HPDE6-E6E7 (cell line): ENCODE measurements around the gene AMER2.
A peak's percentile ranks its signal among the peaks of the same experiment; 100 is the strongest.

Experiments used
- DNase-seq: peaks from one replicate; pipeline ENCODE4 v3.0.0; 2011; ENCODE audit warnings: missing footprints; ENCODE audit errors: extremely low spot score

Gene AMER2, protein sequence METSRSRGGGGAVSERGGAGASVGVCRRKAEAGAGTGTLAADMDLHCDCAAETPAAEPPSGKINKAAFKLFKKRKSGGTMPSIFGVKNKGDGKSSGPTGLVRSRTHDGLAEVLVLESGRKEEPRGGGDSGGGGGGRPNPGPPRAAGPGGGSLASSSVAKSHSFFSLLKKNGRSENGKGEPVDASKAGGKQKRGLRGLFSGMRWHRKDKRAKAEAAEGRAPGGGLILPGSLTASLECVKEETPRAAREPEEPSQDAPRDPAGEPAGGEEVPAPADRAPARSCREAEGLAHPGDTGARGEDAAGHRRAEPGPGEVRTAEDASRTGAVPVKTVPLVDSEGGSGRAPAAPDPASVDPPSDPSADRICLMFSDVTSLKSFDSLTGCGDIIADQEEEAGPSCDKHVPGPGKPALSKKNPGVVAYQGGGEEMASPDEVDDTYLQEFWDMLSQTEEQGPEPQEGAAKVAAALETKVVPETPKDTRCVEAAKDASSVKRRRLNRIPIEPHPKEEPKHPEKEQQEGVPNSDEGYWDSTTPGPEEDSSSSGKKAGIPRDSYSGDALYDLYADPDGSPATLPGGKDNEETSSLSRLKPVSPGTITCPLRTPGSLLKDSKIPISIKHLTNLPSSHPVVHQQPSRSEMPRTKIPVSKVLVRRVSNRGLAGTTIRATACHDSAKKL

DNA sequence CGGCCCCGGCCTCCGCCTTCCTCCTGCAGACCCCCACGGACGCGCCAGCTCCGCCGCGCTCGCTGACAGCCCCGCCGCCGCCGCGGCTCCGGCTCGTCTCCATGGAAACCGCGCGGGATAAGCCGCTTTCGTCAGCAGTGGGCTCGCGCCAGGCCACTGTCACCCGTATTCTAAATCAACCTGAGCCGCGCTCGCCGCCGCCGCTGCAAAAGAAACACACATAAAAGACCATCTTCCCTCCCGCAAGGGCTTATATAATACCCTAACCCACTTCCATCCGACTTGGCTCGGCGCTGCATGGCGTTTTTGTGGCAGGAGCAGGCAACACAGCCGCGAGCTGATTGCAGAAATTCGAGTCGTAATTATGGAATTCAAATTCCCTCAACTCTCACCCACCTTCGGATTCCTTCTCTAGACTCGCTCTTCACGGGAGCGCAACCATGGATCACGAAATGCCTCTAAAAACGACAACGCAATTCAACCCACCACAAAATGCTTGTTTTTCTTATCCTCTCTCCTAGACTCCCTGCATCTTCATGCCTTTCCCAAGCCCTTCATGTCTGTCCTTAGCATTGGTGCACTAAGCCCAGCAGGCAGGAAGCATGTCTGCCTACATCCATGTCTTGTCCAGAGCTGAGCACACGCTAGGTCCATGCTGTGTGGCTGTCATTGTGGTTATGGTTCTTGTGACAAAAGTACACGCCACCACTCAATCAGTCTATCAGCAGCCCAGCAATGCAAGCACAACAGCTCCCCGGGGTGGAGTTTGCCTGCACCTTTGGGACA is at the start of gene AMER2:
Gene AMER2 (minus strand): TSS at position 772 of the 786 bp plus-strand sequence. CDS start 669 bp downstream, at position 103.
- DNase-seq, result no peak

DNA sequence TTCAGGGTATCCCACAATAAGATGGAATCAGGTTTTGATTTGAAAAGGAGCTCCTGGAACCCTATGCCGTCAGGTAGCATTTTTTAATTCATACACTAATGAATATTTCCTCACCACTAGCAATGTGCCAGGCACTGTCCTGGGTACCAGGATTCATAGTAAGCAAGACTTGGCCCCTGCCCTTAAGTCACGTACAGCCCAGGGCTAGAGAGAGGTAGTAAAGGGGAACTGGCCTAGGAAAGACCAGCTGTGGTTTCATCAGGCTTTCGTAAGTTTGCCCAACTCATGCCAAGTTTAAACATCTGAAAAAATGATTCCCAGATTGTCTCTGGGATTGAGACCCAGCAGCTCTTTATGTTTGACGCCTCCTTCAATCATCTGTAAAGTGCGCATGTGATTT is 45.9 kb upstream of the AMER2 start:
- DNase-seq, result no peak

DNA sequence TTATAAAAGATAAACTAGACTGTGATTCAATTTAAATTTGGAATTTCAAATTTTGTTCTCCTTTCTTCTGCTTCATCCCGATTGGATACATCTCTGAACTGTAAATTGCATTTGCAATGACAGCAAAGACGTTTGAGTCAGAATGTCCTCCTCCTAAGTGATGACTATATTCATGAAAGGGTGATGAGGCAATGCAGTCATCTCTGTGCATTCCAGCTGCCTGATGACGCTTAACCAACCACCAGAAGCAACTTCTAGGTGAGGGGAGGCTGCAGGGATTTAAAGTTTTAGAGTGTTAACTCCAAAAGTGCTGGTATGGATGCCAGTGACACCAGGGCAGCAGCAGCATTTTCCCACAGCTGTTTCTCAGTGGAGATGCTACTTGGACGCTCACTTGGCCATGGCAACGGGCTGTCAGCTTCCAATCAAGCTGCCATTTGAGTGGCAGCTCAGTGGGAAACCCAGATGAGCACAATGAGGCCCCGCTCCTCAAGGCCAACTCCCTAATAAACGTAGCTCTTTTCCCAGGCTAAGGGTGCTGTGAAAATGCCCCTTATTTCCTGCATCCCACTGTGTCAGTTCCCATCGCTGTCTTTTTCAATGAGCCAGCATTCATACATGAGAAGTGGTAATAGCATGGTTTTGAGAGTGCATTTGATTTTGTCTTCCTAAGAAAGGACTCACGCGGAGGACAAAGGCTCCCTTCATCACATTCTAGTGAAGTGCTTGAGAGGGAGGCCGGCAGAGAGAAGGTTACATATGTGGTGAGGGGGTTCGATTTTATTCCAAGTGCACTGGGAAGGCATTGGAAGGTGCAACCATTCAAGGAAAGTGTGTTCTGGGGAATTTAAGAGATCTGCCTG is 45.2 kb upstream of the AMER2 start:
- DNase-seq, result no peak

DNA sequence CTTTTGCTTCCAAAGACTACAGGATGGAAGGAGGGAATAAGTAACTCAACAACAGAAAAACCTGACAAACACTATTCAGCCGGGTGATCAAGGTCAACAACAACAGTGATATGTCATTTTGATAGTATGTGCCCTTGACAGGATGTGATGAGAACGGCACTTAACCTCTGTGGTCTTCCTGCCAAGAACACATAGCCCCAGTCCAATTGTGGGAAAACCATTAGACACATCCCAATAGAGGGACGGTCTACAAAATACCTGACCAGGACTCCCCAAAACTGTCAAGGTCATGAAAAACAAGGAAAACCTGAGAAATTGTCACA is 43.1 kb upstream of the AMER2 start:
- no peak for DNase-seq

DNA sequence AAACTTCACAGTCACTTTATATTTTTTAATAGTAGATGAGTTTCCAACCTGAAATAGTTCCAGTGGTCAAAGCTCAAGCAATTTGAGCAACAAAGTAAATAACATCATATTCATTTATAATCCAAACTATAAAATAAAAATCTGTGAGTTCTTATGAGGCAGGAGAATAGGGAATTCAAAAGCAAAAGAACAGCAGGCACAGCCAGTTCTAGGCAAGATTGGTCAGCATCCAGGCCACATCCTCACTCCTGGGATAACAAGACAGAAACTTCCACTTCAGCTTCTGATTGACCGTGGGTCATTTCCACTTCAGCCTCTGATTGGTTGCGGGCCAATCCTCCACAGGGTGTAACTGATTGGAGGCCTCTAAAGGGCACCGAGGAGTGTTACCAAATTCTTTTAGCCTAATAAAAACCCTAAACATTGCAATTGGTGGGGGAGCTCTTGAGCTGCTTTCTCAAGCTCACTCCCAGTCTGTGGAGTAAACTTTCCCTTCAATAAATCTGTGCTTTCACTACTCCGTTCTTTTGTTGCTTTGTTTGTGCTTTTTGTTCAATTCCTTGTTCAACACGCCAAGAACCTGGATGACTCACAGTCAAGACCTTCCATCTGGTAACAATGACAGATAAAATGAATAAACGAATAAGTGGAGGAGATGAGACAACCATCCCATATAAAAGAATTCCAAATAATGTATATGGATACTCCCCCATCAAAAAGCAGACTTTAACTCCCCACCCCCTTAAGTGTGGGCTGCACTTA is 42.6 kb upstream of the AMER2 start:
- no peak for DNase-seq

DNA sequence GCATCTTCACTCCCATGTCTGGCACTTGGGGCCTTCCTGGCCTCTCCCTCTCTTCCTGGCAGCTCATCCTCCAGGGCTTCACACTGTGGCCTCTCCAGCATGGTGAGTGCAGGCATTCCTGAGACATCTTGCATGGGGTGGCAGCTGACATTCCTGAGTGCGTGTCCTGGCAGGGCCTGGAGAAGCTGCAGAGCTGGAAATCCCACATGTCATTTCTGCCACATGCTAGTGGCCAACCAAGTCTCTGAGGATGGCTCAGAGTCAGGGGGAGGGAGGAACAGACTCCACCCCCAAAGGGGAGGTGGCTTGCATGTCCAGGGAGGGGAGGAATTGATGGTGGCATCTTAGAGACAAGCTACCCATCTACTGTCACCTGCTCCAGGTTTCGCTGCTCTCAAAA is 41.6 kb upstream of the AMER2 start:
- peak; percentile 17 for DNase-seq

DNA sequence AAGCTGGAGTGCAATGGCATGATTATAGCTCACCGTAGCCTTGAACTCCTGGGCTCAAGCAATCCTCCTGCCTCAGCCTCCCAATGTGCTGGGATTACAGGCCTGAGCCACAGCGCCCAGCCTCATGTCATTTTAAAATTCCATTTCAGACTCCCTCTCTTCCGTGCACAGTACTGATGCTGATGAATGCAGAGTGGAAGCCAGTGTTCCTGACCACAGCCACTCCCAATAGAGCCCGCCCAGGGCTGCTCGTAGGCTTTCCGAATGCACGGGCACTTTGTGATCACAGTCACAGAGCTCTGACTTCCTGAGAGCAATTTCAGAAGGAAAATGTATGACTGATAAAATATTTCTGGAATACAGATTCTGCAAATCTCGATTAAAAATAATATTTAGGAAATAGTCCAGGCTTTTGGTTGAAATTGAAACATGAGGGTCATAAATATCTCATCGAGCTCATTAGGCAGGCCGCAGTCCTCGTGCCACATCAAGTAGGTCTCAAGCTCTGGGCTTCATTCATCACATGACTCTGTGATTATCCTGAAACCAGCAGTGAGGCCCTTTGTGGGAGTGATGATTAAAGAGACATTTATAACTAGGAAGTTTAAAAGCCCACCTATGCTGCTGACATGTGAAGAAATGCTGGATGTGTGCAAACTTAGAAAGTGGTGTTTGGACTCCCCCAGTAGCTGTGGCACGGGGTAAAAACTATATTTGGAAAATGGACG is 38.9 kb upstream of the AMER2 start:
- DNase-seq, result no peak

DNA sequence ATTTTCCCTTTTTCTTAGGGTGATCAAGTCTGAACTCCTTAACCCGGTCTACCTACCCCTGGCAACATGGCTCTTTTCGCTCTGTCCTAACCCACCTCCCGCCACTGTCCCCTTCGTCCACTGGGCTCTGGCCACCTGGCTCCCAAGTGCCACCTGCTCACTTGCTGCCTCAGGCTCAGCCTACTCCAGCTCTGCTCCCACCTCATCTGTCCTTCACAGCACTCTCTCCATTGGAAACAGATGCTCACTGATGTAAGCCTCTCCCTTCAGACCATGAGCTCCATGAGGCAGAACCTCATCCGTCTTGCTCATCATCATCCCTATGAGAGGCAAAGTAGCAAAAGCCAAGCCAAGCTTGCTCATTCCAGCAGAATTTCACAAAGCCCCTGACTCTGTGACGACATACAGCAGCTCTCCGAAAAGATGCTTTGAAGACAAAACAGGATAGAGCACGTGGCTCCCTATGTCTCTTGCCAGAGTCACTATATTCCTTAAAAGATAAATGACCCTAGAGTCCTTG is 35.3 kb upstream of the AMER2 start:
- no peak for DNase-seq

DNA sequence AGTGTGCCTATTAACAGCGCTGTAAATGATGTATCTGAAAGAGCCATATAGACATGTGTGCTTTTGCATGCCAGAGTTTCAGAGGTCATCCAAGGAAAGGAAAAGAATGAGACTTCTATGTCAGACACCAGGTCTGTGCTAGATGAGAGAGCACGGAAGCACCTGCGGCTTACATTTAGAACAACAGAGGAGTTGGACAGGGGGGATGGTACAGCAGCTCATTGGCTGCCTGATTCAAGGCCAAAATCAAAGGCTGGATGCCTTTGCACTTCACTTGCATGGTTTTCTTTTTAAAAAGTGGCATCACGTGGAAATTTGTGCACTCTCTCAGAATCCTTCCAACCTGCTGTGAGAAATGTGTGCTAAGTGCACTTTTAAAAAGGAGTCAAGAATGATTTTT is 32.8 kb upstream of the AMER2 start:
- no peak for DNase-seq

DNA sequence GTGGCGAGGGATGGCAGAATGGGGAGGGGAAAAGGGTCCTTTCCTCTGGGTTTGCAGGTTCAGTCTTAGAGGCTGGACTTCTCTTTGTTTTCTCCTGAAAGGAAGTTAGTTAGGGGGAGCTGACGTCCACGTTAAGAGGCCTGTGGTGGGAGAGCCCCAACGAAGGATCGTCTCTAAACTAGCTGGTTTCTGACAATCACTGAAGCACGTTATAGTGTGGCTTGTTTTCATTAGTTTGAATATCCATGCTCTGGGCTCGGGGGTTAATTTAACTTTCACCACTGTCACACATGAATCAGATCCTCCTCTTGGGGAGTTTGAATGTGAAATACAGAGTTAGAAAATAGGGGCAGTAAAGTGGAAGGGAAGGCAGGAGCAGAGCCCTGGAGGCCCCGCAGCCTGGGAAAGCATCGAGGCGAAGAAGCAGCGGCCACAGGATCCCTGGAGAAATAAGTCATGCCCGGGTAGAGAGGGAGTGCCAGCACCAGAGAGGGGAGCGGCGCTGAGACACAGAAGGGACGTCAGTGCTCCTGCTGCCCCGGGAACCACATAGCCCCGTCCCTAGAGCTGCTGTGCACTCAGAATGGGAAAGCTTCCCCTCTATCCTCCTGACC is 31.1 kb upstream of the AMER2 start:
- DNase-seq, result no peak

DNA sequence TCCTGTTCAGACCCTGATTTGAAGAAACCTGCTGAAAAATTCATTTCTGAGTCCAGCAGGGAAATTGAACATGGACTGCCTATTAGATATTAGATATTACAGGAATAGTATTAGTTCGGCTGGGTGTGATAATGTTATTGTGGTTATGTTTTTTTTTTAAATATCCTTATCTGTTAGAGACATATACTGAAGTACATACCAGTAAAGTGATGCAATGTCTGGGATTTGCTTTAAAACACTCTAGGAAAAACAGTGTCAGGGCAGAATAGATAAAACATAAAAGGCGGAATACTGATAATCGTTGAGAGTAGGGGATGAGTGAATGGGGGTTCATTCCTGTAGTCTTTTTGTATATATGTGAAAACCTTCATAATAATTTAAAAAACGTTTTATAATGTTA is 28.7 kb upstream of the AMER2 start:
- no peak for DNase-seq

DNA sequence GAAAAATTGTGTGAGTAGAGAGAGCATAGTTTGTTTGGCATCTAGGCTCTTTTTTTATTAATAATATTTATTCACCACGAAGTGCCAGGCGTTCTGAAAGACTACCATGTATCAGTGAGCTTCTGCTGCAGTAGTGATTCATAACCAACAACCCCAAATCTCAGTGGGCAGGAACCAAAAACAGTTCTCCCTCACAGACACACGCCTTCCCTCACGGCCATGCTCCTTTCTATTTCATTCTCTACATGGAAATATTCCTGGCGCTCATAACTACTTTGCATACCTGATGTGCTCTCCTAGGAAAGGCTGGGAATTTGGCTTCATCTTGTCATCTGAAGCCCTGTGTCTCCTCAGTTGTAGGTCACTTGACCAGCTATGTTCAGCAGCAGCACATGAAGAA is 26.6 kb upstream of the AMER2 start:
- no peak for DNase-seq

DNA sequence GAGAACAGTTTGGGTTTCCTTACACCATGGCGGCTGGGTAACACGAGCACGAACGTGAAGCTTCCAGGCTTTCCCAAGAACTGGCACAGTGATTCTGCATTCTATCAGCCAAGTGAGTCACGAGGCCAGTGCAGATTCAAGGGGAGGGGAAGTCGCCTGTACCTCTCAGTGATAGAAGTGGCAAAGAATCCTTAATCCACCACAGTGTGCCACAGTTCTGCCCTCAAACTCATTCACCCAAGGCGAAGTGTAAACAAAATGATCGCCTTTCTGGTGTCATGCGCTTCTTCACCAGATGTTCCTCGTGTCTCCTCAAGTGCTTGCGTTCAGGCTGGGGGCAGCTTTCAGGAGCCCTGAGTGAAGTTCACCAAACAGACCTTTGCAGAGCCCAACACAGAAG is 24.9 kb upstream of the AMER2 start:
- no peak for DNase-seq

DNA sequence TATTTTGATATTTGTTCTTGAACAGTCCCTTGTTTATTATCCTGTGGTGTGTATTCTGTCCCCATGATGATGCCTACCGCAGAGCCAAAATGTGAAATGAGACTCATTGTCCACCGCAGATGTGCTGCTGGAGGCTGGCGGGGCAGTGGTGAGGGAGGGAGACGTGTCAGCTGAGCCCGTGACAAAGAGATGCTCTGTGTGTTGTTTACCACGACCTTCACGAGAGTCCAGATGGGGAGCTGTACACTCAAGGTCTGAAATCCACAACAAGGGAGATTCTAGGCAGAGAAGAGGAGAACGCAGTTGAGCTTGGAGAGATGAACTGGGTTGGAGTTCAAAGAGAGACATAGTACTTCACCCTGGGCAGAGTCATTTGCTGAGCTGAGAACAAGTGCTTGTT is 20.8 kb upstream of the AMER2 start:
- DNase-seq, result no peak

DNA sequence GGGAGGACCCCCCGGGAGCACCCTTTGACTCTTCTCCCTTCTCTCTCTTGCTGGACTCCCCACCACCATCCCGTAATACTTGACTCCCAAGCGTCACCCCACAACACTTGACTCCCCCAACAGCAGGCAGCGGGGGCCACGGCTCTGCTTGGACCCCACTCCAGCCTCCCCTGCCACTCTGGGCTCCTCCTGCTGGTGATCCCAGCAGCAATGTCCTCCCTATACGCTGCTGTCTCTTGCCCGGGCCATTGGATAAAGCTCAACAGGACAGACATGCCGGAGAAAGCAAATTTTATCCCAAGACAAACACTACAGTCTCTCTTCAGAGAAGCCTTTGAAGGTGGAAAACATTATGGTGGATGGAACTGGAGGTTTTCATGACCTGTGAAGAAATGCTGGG is 20.4 kb upstream of the AMER2 start:
- no peak for DNase-seq

DNA sequence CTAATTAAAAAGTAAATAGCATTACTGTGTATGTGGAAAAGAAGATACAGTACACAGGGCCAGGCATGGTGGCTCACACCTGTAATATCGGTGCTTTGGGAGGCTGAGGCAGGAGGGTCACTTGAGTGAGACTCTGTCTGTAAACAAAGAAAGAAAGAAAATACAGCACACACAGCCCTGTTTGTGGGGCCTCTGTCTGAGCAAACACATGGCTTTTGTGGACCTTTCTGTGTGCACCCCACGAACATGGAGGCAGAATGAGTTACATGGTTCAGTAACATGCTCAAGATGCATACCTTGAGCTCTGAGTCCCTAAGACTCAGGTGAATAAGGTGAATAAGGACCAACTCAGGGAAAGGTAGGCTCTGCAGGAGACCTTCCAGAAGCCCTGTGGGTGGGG is 20.0 kb upstream of the AMER2 start:
- no peak for DNase-seq

DNA sequence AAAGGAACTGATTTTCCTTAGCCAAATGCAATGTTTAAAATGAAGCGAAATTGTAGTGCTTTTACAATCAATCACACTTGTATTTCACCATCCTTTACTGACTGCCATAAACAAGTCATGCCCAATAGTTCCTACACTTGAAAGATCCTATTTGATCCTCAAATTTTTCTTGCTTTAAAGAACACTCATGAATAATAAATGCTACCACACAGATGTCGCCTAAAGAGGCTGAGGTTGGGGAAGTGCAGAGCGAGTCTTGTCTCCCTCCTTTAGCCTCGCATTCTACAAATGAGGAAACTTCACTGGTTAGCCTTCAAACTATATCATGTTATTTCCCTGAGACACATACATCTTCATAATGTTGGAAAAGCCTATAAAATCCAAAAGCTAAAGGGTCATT is 18.7 kb upstream of the AMER2 start:
- no peak for DNase-seq

DNA sequence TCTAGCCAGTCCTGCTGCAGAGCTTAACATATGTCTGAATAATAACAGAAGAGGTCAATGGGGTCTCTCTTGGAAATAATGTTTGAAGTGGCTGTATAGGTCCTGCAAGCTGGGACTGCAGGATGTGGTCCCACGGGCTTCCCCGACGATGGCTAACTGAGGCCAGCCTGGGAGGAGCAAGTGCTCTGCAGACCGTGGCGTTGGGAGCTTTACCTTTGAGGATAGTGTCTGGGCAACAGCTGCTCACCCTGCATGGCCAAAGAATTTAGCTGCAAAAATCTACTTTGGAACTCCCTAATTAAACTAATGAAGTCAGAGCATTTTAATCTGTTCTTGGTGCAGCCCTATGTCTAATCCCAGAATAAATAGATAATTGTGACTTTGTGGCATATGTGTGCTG is 18.2 kb upstream of the AMER2 start:
- no peak for DNase-seq

DNA sequence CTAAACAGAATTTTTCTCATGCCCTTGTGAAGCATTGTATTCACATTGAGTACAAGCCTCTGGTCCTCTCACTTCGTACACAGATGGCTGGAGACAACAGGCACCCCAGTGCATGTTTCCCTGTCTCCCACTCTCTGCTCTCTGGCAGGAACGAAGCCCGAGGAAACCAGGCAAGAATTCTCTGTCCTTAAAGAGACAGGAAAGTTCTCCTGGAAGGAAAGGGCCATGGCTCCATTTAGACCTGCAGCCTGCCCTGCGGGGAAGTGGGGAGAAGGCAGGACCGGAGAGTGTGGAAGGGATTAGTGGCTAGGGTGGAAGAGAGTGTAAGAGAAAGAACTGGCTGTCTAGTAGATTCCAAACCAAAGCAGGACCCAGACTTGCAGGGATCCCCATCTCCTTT is 15.5 kb upstream of the AMER2 start:
- DNase-seq, result no peak

DNA sequence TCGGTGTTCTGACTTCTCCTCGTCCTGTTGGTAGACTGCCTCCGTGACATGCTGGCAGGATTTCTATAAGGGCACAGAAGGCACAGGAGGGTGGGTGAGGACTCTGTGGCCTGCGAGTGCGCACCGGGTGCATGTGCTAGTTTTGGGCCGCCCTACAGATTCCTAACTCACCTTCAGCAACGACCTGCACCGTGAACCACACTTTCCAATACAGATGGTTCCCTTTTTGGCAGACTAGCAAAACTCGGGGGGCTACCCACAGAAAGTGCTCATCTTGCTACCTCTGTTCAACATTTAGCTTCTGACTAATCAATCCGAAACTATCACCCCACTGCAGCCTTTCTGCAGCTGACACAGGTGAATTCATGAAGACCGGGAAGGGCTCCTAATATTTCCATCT is 14.1 kb upstream of the AMER2 start:
- DNase-seq, result no peak
